Gastrocnemius medialis (tissue), 4 donors: ENCODE measurements around the gene EEF1E1.

Source experiments
- CTCF ChIP-seq, 5 experiments: fragments of 450-650 bp in 3 of 5; fragments of 200-600 bp in 2 of 5; sonication (generic) in 2 of 5; IDR thresholded peaks in 4 of 5; conservative IDR thresholded peaks in 1 of 5; 1 replicate in 4 of 5; 2 replicates in 1 of 5; pipeline ENCODE4 v1.5.1; 2016 to 2019; ENCODE audit warnings: antibody characterized with exemption in 5 of 5, mild to moderate bottlenecking in 3 of 5, moderate library complexity in 3 of 5
- POLR2A ChIP-seq, 2 donors: fragments of 450-650 bp; IDR thresholded peaks; one replicate each; pipeline ENCODE4 v1.6.1; 2017; ENCODE audit warnings: antibody characterized with exemption in 2 of 2, mild to moderate bottlenecking in 2 of 2, moderate library complexity in 2 of 2

DNA sequence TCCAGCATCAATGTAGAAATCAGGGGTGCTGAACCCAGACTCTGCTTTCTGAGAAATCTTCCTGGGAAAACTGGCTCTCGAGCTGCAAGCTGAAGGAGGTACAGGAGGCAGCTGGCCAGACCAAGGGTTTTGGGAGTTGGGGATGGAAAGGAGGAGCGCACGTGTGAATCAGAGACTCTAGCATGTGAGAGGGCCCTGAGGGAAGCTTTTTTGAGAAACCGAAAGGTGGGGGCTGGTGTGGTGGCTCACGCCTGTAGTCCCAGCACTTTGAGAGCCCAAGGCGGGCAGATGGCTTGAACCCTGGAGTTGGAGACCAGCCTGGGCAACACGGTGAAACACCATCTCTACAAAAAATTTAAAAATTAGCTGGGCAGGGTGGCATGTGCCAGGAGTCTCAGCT lies 37.1 kb upstream of the EEF1E1 start:
- TF ChIP-seq CTCF (IDR thresholded peaks at IDR 0.05 in 4 of 5, conservative IDR thresholded peaks at IDR 0.05 in 1 of 5) (no peak), POLR2A (IDR thresholded peaks at IDR 0.05) (no peak)
